ENCODE data around the gene AURKAIP1.

Gene AURKAIP1

DNA sequence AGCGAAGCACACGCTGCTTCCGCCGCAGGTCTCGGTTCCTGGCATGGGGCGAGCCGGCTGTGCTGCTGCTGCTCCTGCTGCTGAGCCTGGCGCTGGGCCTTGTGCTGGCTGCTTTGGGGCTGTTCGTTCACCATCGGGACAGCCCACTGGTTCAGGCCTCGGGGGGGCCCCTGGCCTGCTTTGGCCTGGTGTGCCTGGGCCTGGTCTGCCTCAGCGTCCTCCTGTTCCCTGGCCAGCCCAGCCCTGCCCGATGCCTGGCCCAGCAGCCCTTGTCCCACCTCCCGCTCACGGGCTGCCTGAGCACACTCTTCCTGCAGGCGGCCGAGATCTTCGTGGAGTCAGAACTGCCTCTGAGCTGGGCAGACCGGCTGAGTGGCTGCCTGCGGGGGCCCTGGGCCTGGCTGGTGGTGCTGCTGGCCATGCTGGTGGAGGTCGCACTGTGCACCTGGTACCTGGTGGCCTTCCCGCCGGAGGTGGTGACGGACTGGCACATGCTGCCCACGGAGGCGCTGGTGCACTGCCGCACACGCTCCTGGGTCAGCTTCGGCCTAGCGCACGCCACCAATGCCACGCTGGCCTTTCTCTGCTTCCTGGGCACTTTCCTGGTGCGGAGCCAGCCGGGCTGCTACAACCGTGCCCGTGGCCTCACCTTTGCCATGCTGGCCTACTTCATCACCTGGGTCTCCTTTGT is 41.3 kb downstream of the AURKAIP1 start:
- no peak for DNase-seq (ENCODE audit: low read depth)

DNA sequence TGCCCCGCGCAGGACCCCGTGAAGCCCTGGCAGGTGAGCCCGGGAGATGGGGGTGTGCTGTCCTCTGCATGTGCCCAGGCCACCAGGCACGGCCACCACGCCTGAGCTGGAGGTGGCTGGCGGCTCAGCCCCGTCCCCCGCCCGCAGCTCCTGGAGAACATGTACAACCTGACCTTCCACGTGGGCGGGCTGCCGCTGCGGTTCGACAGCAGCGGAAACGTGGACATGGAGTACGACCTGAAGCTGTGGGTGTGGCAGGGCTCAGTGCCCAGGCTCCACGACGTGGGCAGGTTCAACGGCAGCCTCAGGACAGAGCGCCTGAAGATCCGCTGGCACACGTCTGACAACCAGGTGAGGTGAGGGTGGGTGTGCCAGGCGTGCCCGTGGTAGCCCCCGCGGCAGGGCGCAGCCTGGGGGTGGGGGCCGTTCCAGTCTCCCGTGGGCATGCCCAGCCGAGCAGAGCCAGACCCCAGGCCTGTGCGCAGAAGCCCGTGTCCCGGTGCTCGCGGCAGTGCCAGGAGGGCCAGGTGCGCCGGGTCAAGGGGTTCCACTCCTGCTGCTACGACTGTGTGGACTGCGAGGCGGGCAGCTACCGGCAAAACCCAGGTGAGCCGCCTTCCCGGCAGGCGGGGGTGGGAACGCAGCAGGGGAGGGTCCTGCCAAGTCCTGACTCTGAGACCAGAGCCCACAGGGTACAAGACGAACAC is 42.1 kb downstream of the AURKAIP1 start:
- DNase-seq (ENCODE audit: low read depth), result no peak

- DNase-seq (ENCODE audit: low read depth), result no peak
Measured at GRCh38 chr1:1332031-1332755, 42.8 kb downstream of the AURKAIP1 start.

GRCh38 chr1:1331068-1331965 is 43.7 kb downstream of the AURKAIP1 start, which contains the start of gene TAS1R3:
TSS of gene TAS1R3 (plus strand) at chr1:1331280. CDS start at chr1:1331346, 66 bp downstream.
- no peak for DNase-seq (ENCODE audit: low read depth)

DNA sequence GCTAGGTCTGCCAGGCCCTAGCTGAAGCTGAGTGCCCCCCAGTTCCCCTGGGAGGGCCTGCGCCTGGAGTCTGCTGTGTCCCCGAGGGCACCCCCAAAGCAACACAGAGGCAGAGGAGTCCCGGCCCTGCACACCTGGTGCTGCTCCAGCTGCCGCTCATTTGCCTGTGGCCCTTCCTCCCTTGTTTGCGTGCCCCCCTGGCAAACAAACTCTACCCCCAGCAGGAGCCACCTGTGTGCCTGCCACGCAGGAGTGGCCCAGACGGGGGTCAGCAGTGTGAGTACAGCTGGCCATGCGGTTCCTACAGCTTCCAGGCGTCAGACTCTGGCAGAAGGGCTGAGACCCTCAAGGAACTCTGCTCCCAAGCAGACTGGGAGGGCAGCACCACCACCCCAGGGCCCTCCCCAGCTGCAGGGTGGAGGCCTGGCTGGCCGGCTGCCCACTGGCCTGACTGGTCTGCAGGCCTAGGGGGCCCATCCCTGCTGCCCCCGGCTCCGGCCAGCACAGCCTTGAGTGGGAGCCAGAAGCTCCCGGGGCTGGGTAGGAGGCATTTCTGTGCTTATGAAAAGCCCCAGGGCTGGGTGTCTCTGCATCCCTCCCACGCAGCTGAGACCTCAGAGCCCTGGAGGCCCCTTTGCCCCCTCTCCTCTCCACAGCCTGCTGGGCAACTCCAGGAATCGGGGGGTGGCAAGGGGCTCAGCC is 44.5 kb downstream of the AURKAIP1 start:
- DNase-seq (ENCODE audit: low read depth), result no peak

DNA sequence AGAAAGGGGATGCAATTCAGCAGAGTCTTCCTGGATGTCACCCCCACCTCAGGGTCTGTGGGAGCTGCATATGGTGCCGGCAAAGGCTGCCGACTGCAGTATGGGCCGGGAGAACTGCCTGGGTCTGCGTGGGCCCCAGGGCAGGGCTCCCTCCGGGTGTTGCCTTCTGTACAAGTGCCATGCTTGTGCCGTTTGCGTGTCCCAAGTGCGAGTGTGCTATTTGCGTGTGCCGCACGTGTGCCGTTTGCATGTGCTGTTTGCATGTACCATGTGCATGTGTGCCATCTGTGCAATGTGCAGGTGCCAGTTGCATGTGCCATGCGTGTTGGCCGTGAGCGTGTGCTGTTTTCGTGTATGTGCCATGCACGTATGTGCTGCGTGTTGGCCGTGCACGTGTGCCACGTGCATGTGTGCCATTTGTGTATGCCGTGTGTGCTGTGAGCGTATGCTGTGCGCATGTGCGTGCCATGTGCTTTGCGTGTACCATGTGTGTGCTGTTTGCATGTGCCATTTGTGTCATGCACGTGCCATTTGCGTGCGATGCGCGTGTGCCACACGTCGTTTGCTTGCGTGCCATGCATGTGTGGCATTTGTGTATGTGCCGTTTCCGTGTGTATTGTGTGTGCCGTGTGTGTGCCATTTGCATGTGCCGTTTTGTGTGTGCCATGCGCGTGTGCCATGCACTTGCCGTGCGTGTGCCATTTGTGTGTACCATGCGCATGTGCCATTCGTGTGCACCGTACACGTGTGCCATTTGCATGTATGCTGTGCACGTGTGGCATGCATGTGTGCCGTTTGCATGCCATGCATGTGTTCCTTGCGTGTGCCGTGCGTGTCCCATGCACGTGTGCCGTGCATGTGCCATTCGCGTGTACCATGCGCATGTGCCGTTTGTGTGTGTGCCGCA is 45.5 kb downstream of the AURKAIP1 start:
- no peak for DNase-seq (ENCODE audit: low read depth)

DNA sequence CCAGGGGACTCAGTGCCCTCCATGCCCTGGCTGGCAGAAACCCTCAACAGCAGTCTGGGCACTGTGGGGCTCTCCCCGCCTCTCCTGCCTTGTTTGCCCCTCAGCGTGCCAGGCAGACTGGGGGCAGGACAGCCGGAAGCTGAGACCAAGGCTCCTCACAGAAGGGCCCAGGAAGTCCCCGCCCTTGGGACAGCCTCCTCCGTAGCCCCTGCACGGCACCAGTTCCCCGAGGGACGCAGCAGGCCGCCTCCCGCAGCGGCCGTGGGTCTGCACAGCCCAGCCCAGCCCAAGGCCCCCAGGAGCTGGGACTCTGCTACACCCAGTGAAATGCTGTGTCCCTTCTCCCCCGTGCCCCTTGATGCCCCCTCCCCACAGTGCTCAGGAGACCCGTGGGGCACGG is 46.8 kb downstream of the AURKAIP1 start:
- no peak for DNase-seq (ENCODE audit: low read depth)

DNA sequence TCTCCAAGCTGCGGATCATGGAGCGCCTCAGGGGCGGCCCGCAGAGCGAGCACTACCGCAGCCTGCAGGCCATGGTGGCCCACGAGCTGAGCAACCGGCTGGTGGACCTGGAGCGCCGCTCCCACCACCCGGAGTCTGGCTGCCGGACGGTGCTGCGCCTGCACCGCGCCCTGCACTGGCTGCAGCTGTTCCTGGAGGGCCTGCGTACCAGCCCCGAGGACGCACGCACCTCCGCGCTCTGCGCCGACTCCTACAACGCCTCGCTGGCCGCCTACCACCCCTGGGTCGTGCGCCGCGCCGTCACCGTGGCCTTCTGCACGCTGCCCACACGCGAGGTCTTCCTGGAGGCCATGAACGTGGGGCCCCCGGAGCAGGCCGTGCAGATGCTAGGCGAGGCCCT is 47.7 kb downstream of the AURKAIP1 start:
- DNase-seq (ENCODE audit: low read depth), result no peak

- DNase-seq (ENCODE audit: low read depth), result no peak
Measured at GRCh38 chr1:1326075-1326605, 48.9 kb downstream of the AURKAIP1 start.

DNA sequence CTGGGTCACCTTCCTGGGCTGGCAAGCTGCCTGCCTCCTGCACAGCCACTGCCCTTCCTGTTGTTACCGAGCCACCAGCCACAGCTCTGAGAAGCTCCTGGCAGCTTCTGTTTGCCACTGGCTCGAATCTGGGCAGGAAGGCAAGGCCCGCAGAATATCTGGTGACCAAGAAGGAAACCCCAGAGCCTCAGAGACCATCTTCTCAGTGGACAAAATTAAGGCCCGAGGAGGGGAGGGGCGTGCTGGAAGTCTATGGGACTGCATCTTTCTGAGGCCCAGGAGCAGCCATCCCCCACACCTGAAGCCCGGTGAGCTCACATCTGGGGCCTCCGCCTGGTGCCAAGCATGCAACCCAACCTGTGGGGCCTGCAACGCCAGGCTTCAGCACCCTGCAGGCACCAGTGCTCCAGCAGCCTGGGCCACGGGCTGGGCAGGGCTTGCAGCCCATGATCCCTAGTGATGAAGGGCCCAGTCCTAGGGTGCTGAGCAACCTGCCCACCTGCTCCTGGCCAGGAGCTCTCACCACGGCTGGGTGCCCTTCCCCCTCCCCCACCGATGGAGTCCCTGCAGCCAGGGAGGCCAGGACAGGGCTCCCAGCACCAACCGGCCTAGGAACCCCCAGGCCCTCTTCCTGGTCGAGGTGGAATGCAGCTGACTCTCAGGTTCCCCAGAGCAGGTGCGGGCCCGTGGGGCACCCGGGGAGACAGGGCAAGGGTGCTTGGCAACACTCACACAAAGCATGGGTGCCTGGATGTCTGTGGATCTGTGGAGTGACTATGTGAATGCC is 49.5 kb downstream of the AURKAIP1 start:
- DNase-seq (ENCODE audit: low read depth), result no peak

- peak; percentile 82 for DNase-seq (ENCODE audit: low read depth)
Measured at GRCh38 chr1:1324524-1325287, 50.3 kb downstream of the AURKAIP1 start, which contains the start of the genes CPTP and INTS11. TSS of gene CPTP (plus strand) at chr1:1324802. CDS start at chr1:1326911, 2,109 bp downstream. TSS of gene INTS11 (minus strand) at chr1:1324660. CDS start at chr1:1324608, 52 bp downstream.

GRCh38 chr1:1324084-1324523 is 50.9 kb downstream of the AURKAIP1 start:
- no peak for DNase-seq (ENCODE audit: low read depth)

All from GM04504 (cell line).